LNCaP clone FGC (cell line): Measurements from ENCODE around the gene EED.

Experiments used
- DNase-seq: peaks from one replicate; pipeline ENCODE4 v3.0.0-alpha.2; 2011; ENCODE audit warnings: low read depth
- H3K4me3 ChIP-seq: 2 replicates; pipeline ENCODE4 v1.5.1; 2011; ENCODE audit warnings: mild to moderate bottlenecking, low read depth, low read length, control low read depth
- CTCF ChIP-seq: IDR thresholded peaks from 2 replicates; pipeline ENCODE4 v1.5.1; 2012; ENCODE audit warnings: mild to moderate bottlenecking; ENCODE audit not compliant: control insufficient read depth, insufficient read depth; ENCODE audit errors: extremely low read depth

EED gene

GRCh38 chr11:86240164-86240563 lies 4.4 kb upstream of the EED start:
- no peak for DNase-seq
- no peak overlapping the region for H3K4me3 ChIP-seq
- TF ChIP-seq CTCF = no peak

- TF ChIP-seq CTCF = no peak
- DNase-seq = no peak
- H3K4me3 ChIP-seq = no peak overlapping the region
Observed at GRCh38 chr11:86241956-86242535, 2.5 kb upstream of the EED start.

- no peak for DNase-seq
- no peak for TF ChIP-seq CTCF
- H3K4me3 ChIP-seq = no peak overlapping the region
Observed at GRCh38 chr11:86243396-86243795, 1.2 kb upstream of the EED start.

GRCh38 chr11:86244063-86244521 lies 461 bp upstream of the EED start:
- TF ChIP-seq CTCF = no peak
- DNase-seq = peak; percentile 73
- peak overlapping the region; percentile 96 for H3K4me3 ChIP-seq

GRCh38 chr11:86245369-86246292 lies 1.1 kb downstream of the EED start:
- no peak for DNase-seq
- TF ChIP-seq CTCF = no peak
- peak overlapping the region; percentile 96 for H3K4me3 ChIP-seq

GRCh38 chr11:86246293-86246675 lies 1.7 kb downstream of the EED start:
- TF ChIP-seq CTCF = no peak
- peak overlapping the region; percentile 96 for H3K4me3 ChIP-seq
- no peak for DNase-seq

- DNase-seq = no peak
- no peak for TF ChIP-seq CTCF
- no peak overlapping the region for H3K4me3 ChIP-seq
Observed at GRCh38 chr11:86247608-86248007, 3.1 kb downstream of the EED start.
